A549 (cell line): ENCODE results near the gene PRAMEF15.
"Not testable (repeated sequence)": the region's sequence is repeated elsewhere in the genome, so short reads cannot be mapped to it uniquely, and the experiment has no call there.

Source experiments
- CBX2 ChIP-seq: fragments of 200-600 bp; sonication (generic); IDR thresholded peaks from 2 replicates; pipeline ENCODE4 v1.6.1; 2016; ENCODE audit warnings: low read depth, mild to moderate bottlenecking, borderline replicate concordance
- CTCF ChIP-seq: fragments of >200 bp; sonication (Bioruptor Twin); formaldehyde crosslinking; IDR thresholded peaks from 3 replicates; pipeline ENCODE4 v1.5.1; 2016
- ESRRA ChIP-seq: fragments of 150-350 bp; IDR thresholded peaks from 2 replicates; pipeline ENCODE4 v1.6.1; 2014; ENCODE audit warnings: mild to moderate bottlenecking, low read length, borderline replicate concordance
- HOXB13 ChIP-seq: fragments of 250-450 bp; sonication (Bioruptor Pico); IDR thresholded peaks from 2 replicates; pipeline ENCODE4 v1.5.0; 2020; ENCODE audit warnings: low read depth, mild to moderate bottlenecking, moderate library complexity
- POLR2A ChIP-seq: IDR thresholded peaks from 2 replicates; pipeline ENCODE4 v1.6.1; 2012; ENCODE audit warnings: mild to moderate bottlenecking, low read length
- RNF2 ChIP-seq: fragments of 200-600 bp; sonication (generic); IDR thresholded peaks from 2 replicates; pipeline ENCODE4 v1.6.1; 2016; ENCODE audit warnings: low read depth, mild to moderate bottlenecking, antibody characterized with exemption, moderate library complexity, borderline replicate concordance
- USF2 ChIP-seq: fragments of 450-650 bp; IDR thresholded peaks from 2 replicates; pipeline ENCODE4 v1.6.1; 2014; ENCODE audit warnings: antibody characterized with exemption
- ZFP36 ChIP-seq: fragments of 450-650 bp; IDR thresholded peaks from 2 replicates; pipeline ENCODE4 v1.6.1; 2014; ENCODE audit warnings: borderline replicate concordance; ENCODE audit not compliant: partially characterized antibody
- TF ChIP-seq, protein P1 (sequence below): IDR thresholded peaks from 2 replicates; pipeline ENCODE4 v1.6.1; 2012

DNA sequence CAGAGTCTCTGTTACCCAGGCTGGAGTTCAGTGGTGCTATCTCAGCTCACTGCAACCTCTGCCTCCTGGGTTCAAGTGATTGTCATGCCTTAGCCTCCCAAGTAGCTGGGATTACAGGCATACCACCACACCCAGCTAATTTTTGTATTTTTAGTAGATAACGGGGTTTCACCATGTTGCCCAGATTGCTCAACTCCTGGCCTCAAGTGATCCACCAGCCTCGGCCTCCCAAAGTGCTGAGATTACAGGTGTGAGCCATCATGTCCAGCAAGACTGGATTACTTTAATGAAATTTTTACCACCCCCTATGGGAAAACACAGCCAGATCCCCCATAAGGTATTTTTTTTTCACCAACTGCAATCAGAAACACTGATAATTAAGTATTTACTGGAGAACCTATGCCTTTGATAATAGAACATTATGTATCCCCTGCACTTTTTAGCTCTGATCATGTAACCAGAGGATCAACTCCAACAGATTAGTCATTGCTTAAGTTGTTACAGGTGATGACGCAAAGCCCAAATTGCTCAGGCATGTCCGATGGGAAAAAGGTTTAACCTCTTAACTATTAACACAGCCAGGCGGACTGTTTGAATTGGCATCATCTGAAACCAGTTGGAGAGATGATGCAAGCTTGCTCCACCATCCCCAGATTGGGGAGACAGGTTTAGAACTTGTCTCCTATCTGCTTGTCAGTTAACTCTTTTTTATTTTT lies 18.0 kb upstream of the PRAMEF15 start:
- TF ChIP-seq CBX2; USF2; CTCF; RNF2; ESRRA; HOXB13 (CRISPR knock-in tag); ZFP36; POLR2A: not testable (repeated sequence)
- TF ChIP-seq, protein P1, sequence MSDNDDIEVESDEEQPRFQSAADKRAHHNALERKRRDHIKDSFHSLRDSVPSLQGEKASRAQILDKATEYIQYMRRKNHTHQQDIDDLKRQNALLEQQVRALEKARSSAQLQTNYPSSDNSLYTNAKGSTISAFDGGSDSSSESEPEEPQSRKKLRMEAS, result not testable (repeated sequence)
